Brain microvascular endothelial cell (primary cell): ENCODE measurements around the gene SHKBP1.
A peak's percentile ranks its signal among the peaks of the same experiment; 100 is the strongest.

Experiments
- DNase-seq: peaks from one replicate; pipeline ENCODE4 v3.0.0-alpha.2; 2020
- H3K27ac ChIP-seq: fragments of 250-450 bp; sonication (Bioruptor Pico); 2 replicates; pipeline ENCODE4 v1.5.1; 2020; ENCODE audit warnings: mild to moderate bottlenecking, moderate library complexity
- H3K27me3 ChIP-seq: fragments of 250-450 bp; sonication (Bioruptor Pico); replicated peaks from 2 replicates; pipeline ENCODE4 v1.5.1; 2020; ENCODE audit warnings: mild to moderate bottlenecking
- H3K36me3 ChIP-seq: fragments of 250-450 bp; sonication (Bioruptor Pico); replicated peaks from 2 replicates; pipeline ENCODE4 v1.5.1; 2020; ENCODE audit warnings: mild to moderate bottlenecking
- H3K4me3 ChIP-seq: 2 replicates; pipeline ENCODE4 v1.5.1; 2011; ENCODE audit warnings: low read depth, mild to moderate bottlenecking, control low read depth, low read length, moderate library complexity
- in situ Hi-C: cut with HindIII; loops from 2 replicates; pipeline ENCODE4 v1.10.0; 2017; ENCODE audit warnings: low sequenced_read_pairs, low pct_ligation_motif_present
- TF ChIP-seq, protein P1 (sequence below): IDR thresholded peaks from 2 replicates; pipeline ENCODE4 v1.5.1; 2011; ENCODE audit warnings: low read depth, mild to moderate bottlenecking, moderate library complexity, low read length, control low read depth, inconsistent platforms; ENCODE audit errors: missing control alignments

The SHKBP1 gene

DNA sequence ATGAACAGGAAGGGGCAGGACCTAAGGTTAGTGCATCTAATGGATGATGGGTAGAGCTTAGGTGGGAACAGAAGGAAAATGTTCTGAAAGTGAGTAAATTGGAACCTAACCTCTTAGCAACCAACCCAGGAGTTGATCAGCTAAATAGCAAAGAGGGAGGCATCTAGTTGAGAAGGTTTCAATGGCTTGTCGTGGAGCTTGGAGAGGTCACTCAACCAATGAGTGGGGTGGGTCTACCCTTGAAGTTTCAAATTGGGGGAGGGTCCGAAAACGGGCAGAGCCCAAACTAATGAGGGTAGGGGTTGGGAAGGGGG is 5.7 kb upstream of the SHKBP1 start:
- DNase-seq, result no peak
- in situ Hi-C loops, result no loop called here
- Histone ChIP-seq H3K4me3 (no peak overlapping the region), H3K36me3 (no peaks in the 10 kb centered on the region), H3K27ac (no peak overlapping the region), H3K27me3 (peaks cover 16% of the 10 kb centered on the region)
- TF ChIP-seq, protein P1, sequence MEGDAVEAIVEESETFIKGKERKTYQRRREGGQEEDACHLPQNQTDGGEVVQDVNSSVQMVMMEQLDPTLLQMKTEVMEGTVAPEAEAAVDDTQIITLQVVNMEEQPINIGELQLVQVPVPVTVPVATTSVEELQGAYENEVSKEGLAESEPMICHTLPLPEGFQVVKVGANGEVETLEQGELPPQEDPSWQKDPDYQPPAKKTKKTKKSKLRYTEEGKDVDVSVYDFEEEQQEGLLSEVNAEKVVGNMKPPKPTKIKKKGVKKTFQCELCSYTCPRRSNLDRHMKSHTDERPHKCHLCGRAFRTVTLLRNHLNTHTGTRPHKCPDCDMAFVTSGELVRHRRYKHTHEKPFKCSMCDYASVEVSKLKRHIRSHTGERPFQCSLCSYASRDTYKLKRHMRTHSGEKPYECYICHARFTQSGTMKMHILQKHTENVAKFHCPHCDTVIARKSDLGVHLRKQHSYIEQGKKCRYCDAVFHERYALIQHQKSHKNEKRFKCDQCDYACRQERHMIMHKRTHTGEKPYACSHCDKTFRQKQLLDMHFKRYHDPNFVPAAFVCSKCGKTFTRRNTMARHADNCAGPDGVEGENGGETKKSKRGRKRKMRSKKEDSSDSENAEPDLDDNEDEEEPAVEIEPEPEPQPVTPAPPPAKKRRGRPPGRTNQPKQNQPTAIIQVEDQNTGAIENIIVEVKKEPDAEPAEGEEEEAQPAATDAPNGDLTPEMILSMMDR, result no peak

DNA sequence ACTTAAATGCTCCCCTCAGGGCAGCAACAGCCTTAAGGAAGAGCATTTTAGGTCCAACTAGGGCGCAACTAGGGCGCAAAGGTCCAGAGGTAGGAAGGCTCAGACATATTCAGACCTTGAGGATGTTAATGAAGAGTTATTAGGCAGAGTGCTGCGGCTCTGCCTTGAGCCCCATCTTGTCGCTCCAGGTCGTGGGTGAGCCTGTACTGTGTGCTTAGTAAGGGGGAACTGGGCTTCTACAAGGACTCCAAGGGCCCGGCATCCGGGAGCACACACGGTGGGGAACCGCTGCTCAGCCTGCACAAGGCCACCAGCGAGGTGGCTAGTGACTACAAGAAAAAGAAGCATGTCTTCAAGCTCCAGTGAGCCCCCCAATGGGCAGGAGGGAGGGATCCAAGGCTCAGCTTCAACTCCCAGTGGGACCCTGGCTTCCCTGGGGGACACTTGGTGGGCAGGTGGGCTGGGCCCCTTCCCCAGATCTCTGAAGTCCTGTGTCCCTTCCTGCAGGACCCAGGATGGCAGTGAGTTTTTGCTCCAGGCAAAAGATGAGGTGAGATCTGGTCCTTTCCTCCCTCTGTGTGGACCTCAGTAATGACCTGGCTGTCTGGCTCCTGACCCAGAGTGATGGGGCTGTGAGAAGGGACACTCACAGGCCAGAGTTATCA is 4.7 kb upstream of the SHKBP1 start:
- Histone ChIP-seq H3K4me3 (no peak overlapping the region), H3K36me3 (no peaks in the 10 kb centered on the region), H3K27ac (no peak overlapping the region), H3K27me3 (peaks cover 13% of the 10 kb centered on the region)
- in situ Hi-C loops, result no loop called here
- no peak for DNase-seq
- TF ChIP-seq, protein P1, result no peak

DNA sequence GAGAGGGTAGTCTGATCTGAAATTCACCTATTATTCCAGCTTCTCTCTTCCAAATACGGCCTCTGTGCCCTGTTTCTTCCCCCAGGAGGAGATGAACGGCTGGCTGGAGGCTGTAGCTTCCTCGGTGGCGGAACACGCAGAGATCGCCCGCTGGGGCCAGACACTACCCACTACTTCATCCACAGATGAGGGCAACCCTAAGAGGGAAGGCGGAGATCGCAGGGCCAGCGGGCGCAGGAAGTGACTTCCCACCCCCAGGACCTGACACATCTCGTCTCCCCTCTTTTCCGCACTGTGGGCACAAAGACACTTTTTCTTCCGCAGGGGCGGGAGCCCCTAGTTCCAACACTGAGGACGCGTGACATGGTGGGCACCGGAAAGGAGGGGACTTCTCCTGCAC is 1.3 kb upstream of the SHKBP1 start:
- no peak overlapping the region for H3K27ac ChIP-seq
- no peak for DNase-seq
- TF ChIP-seq, protein P1, result no peak
- H3K27me3 ChIP-seq, result no peaks in the 10 kb centered on the region
- no peak overlapping the region for H3K4me3 ChIP-seq
- peaks cover 3% of the 10 kb centered on the region for H3K36me3 ChIP-seq
- in situ Hi-C loops, result no loop called here

DNA sequence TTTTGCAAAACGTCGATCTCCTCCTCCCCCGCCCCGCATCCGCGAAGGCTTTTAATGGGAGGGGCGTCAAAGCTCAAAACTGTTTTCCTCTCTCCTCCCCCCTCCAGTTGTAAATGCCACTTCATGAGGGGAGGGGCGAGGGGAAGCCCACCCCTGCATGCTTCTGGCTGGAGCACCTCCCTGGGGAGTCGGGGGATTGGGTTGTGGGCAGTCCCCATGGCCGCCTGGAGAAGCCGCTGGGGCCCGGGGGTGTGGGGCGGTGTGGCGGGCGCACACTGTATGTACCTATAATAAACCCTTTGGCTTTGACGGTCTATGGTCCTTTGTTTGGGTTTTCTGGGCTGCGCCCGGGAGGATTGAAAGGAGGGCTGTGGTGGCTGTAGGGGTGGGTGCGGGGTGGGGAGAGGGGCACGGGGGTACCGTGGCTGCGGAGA is 505 bp upstream of the SHKBP1 start:
- DNase-seq, result no peak
- Histone ChIP-seq H3K27me3 (no peaks in the 10 kb centered on the region), H3K4me3 (peak overlapping the region; percentile 82), H3K36me3 (peaks cover 7% of the 10 kb centered on the region), H3K27ac (no peak overlapping the region)
- TF ChIP-seq, protein P1, result no peak
- in situ Hi-C loops, result no loop called here

DNA sequence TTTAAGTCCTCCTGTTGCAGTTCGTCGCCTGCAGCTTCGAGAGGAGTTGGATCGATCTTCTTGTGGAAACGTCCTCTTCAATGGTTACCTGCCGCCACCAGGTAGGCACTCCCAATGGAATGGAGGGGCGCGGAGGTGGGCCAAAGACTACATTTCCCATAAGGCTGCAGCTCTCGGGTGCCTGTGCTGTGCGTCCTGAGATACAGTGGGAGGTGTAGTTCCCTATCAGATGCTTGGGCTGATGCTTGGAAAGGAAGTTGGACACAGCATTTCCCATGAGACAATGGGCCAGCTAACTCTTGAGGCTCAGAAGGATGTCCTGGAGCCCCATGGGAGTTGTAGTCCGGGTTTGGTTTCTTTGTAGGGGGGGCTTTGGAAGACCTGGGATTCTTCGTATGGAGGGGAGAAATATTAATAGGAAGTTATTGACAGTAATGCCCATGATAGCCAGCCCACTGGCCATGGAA is 1.8 kb downstream of the SHKBP1 start:
- Histone ChIP-seq H3K36me3 (peaks cover 7% of the 10 kb centered on the region), H3K27me3 (no peaks in the 10 kb centered on the region), H3K27ac (no peak overlapping the region), H3K4me3 (no peak overlapping the region)
- in situ Hi-C loops, result no loop called here
- DNase-seq, result no peak
- TF ChIP-seq, protein P1, result no peak

DNA sequence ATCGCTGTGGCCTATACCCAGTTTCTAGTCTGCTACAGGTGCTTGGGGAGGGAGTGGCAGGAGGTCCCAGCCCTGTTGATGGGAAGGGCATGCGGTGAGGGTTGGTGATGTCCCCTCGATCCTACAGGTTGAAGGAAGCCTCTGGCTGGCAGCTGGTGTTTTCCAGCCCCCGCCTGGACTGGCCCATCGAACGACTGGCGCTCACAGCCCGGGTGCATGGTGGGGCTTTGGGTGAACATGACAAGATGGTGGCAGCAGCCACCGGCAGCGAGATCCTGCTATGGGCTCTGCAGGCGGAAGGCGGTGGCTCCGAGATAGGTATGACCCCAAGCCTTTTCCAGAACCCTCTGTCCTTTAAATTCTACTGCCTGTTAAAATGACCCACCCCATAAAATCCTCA is 3.9 kb downstream of the SHKBP1 start:
- H3K27me3 ChIP-seq, result no peaks in the 10 kb centered on the region
- in situ Hi-C loops, result no loop called here
- H3K27ac ChIP-seq, result no peak overlapping the region
- no peak overlapping the region for H3K4me3 ChIP-seq
- TF ChIP-seq, protein P1, result no peak
- peaks cover 9% of the 10 kb centered on the region for H3K36me3 ChIP-seq
- no peak for DNase-seq
